Astrocyte (in vitro differentiated cells and primary cell): ENCODE results near the gene KIF15. TPM values are rescaled to one million over a fixed set of nuclear protein-coding genes. Genes with fewer than 3 reads are reported as not detected.

ENCODE experiments used
- DNase-seq: peaks from one replicate; pipeline ENCODE4 v3.0.0-alpha.2; 2010; ENCODE audit warnings: low read depth
- FAIRE-seq: peaks from 2 replicates; lab custom pipeline; 2011; peaks lifted over from hg19 to GRCh38; lab: Jason Lieb, UNC
- H2AFZ ChIP-seq: 2 replicates; pipeline ENCODE4 v1.6.0; 2012; ENCODE audit warnings: low read depth, low read length, inconsistent platforms
- H3K27ac ChIP-seq: 2 replicates; pipeline ENCODE4 v1.5.1; 2011; ENCODE audit warnings: low read depth, low read length, inconsistent platforms
- H3K27me3 ChIP-seq: 2 replicates; pipeline ENCODE4 v1.6.0; 2011; ENCODE audit warnings: low read length, inconsistent platforms; ENCODE audit not compliant: insufficient read depth
- H3K36me3 ChIP-seq: 2 replicates; pipeline ENCODE4 v1.5.1; 2011; ENCODE audit warnings: low read length, inconsistent platforms; ENCODE audit not compliant: insufficient read depth
- H3K4me1 ChIP-seq: 2 replicates; pipeline ENCODE4 v1.5.1; 2011; ENCODE audit warnings: low read length, inconsistent platforms; ENCODE audit not compliant: insufficient read depth
- H3K4me2 ChIP-seq: 2 replicates; pipeline ENCODE4 v1.6.0; 2012; ENCODE audit warnings: low read length, inconsistent platforms
- H3K4me3 ChIP-seq: 2 replicates; pipeline ENCODE4 v1.5.1; 2011; ENCODE audit warnings: low read depth, mild to moderate bottlenecking, low read length, inconsistent platforms; ENCODE audit not compliant: insufficient read depth
- H3K79me2 ChIP-seq: 2 replicates; pipeline ENCODE4 v1.6.0; 2012; ENCODE audit warnings: mild to moderate bottlenecking, low read length, inconsistent platforms; ENCODE audit not compliant: insufficient read depth
- H3K9ac ChIP-seq: 2 replicates; pipeline ENCODE4 v1.6.0; 2012; ENCODE audit warnings: mild to moderate bottlenecking, low read length, inconsistent platforms
- H3K9me3 ChIP-seq: 2 replicates; pipeline ENCODE4 v1.5.1; 2012; ENCODE audit warnings: low read depth, mild to moderate bottlenecking, low read length, inconsistent platforms; ENCODE audit not compliant: insufficient read depth
- H4K20me1 ChIP-seq: 2 replicates; pipeline ENCODE4 v1.6.0; 2012; ENCODE audit warnings: low read length, inconsistent platforms; ENCODE audit not compliant: insufficient read depth
- H3K27ac Mint-ChIP-seq: one replicate; pipeline ENCODE4 v1.8.0; 2021; ENCODE audit warnings: mild to moderate bottlenecking, mixed read lengths; ENCODE audit not compliant: unreplicated experiment
- H3K27me3 Mint-ChIP-seq: one replicate; pipeline ENCODE4 v1.8.0; 2021; ENCODE audit warnings: low read depth, mixed read lengths; ENCODE audit not compliant: unreplicated experiment
- H3K36me3 Mint-ChIP-seq: one replicate; pipeline ENCODE4 v1.8.0; 2021; ENCODE audit warnings: low read depth, mixed read lengths; ENCODE audit not compliant: unreplicated experiment
- H3K4me1 Mint-ChIP-seq: one replicate; pipeline ENCODE4 v1.8.0; 2021; ENCODE audit warnings: low read depth, mixed read lengths; ENCODE audit not compliant: unreplicated experiment
- H3K4me3 Mint-ChIP-seq: one replicate; pipeline ENCODE4 v1.8.0; 2021; ENCODE audit warnings: mild to moderate bottlenecking, moderate library complexity, mixed read lengths; ENCODE audit not compliant: unreplicated experiment
- H3K9me3 Mint-ChIP-seq: one replicate; pipeline ENCODE4 v1.8.0; 2021; ENCODE audit warnings: mild to moderate bottlenecking, mixed read lengths; ENCODE audit not compliant: unreplicated experiment
- EZH2 ChIP-seq: IDR thresholded peaks from 2 replicates; pipeline ENCODE4 v1.6.1; 2012; ENCODE audit warnings: mild to moderate bottlenecking, low read length, inconsistent platforms; ENCODE audit not compliant: insufficient read depth
- total RNA-seq: library from RNA; stranded (reverse); gene quantifications from 2 replicates; pipeline ENCODE4 v1.2.1, GENCODE V29; 2021
- TF ChIP-seq, protein P1 (sequence below): IDR thresholded peaks from 2 replicates; pipeline ENCODE4 v1.5.1; 2011; ENCODE audit warnings: low read depth, mild to moderate bottlenecking, inconsistent platforms, low read length, moderate library complexity; ENCODE audit not compliant: insufficient read depth

The KIF15 gene
- total RNA-seq, 1 donor from 2014 or later: 1.5 TPM

DNA sequence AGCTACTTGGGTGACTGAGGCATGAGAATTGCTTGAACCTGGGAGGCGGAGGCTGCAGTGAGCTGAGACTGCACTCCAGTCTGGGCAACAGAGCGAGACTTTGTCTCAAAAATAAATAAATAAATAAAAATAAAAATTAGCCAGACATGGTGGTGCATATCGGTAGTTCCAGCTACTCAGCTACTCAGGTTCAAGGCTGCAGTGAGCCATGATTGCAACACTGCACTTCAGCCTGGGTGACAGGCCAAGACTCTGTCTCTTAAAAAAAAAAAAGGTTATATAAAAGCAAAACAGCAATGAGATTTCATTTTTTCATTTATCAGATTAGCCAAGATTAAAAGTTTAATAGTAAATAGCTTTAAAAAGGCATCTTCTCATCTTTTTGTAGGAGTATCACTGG is 115.7 kb downstream of the KIF15 start:
- Histone ChIP-seq H3K79me2 (no peaks in the 10 kb centered on the region), H3K4me2 (no peak overlapping the region), H3K4me1 (no peaks in the 10 kb centered on the region), H3K9ac (no peak overlapping the region), H2AFZ (no peak overlapping the region), H3K36me3 (no peaks in the 10 kb centered on the region), H3K27ac (no peak overlapping the region), H4K20me1 (no peaks in the 10 kb centered on the region), H3K9me3 (no peaks in the 10 kb centered on the region), H3K4me3 (no peak overlapping the region), H3K27me3 (no peaks in the 10 kb centered on the region)
- no peak for TF ChIP-seq EZH2
- TF ChIP-seq, protein P1, sequence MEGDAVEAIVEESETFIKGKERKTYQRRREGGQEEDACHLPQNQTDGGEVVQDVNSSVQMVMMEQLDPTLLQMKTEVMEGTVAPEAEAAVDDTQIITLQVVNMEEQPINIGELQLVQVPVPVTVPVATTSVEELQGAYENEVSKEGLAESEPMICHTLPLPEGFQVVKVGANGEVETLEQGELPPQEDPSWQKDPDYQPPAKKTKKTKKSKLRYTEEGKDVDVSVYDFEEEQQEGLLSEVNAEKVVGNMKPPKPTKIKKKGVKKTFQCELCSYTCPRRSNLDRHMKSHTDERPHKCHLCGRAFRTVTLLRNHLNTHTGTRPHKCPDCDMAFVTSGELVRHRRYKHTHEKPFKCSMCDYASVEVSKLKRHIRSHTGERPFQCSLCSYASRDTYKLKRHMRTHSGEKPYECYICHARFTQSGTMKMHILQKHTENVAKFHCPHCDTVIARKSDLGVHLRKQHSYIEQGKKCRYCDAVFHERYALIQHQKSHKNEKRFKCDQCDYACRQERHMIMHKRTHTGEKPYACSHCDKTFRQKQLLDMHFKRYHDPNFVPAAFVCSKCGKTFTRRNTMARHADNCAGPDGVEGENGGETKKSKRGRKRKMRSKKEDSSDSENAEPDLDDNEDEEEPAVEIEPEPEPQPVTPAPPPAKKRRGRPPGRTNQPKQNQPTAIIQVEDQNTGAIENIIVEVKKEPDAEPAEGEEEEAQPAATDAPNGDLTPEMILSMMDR: no peak
- DNase-seq (no peak), FAIRE-seq (no peak)
- H3K27me3 Mint-ChIP-seq: no peaks in the 10 kb centered on the region
- H3K9me3 Mint-ChIP-seq: no peaks in the 10 kb centered on the region
- peaks cover 2% of the 10 kb centered on the region for H3K4me1 Mint-ChIP-seq
- H3K36me3 Mint-ChIP-seq: peaks cover 4% of the 10 kb centered on the region
- H3K27ac Mint-ChIP-seq: no peak overlapping the region
- no peak overlapping the region for H3K4me3 Mint-ChIP-seq

- no peaks in the 10 kb centered on the region for H3K79me2 ChIP-seq
- Mint-ChIP-seq H3K4me3 (no peak overlapping the region), H3K27me3 (no peaks in the 10 kb centered on the region), H3K27ac (no peak overlapping the region), H3K36me3 (no peaks in the 10 kb centered on the region), H3K4me1 (peaks cover 18% of the 10 kb centered on the region), H3K9me3 (no peaks in the 10 kb centered on the region)
- H3K4me1 ChIP-seq: peaks cover 18% of the 10 kb centered on the region
- no peak overlapping the region for H3K27ac ChIP-seq
- no peaks in the 10 kb centered on the region for H4K20me1 ChIP-seq
- no peak overlapping the region for H2AFZ ChIP-seq
- FAIRE-seq: no peak
- DNase-seq: no peak
- TF ChIP-seq, protein P1: no peak
- TF ChIP-seq EZH2: no peak
- no peaks in the 10 kb centered on the region for H3K36me3 ChIP-seq
- no peaks in the 10 kb centered on the region for H3K9me3 ChIP-seq
- no peak overlapping the region for H3K9ac ChIP-seq
- H3K4me3 ChIP-seq: no peak overlapping the region
- H3K4me2 ChIP-seq: no peak overlapping the region
- H3K27me3 ChIP-seq: no peaks in the 10 kb centered on the region
These were observed 118.7 kb downstream of the KIF15 start for GRCh38 chr3:44880284-44880683.

DNA sequence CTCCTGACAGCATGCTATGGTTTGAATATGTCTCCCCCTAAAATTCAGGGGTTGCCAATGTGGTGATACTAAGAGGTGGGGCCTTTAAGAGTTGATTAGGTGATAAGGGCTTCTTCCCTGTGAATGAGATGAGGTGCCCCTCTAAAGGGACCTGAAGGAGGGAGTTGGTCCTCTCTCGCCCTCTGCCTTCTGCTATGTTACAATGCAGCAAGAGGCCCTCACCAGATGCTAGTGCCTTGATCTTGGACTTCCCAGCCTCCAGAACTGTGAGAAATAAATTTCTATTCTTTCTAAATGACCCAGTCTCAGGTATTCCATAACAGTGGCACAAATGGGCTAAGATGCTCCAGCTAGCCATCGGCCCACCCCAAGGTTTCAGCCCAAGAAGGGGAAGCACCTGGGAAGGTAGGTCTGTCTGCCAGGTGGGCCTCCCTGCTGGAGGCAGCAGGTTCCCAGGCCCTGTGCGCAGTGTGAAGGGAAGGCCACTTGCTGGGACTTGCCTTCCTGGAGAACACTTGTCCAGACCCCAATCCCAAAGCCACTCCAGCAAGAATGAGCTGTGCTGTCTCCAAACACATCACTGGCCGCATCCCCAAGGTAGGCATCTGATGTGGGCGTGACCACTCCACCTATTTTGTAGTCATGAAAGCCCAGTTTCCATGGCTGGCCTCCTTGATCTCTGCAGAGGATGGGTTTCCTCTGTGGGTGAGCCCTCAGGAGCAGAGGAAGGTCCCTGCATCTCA is 121.8 kb downstream of the KIF15 start:
- peak overlapping the region; percentile 93 for H3K27ac ChIP-seq
- no peak for DNase-seq
- no peaks in the 10 kb centered on the region for H3K36me3 ChIP-seq
- peak overlapping the region; percentile 14 for H3K4me3 ChIP-seq
- peak overlapping the region; percentile 79 for H3K4me2 ChIP-seq
- no peak overlapping the region for H3K4me3 Mint-ChIP-seq
- peaks cover 25% of the 10 kb centered on the region for H3K4me1 Mint-ChIP-seq
- no peaks in the 10 kb centered on the region for H3K27me3 ChIP-seq
- H3K9me3 Mint-ChIP-seq: no peaks in the 10 kb centered on the region
- H3K27ac Mint-ChIP-seq: peak overlapping the region; percentile 79
- no peaks in the 10 kb centered on the region for H3K9me3 ChIP-seq
- peak overlapping the region; percentile 75 for H3K9ac ChIP-seq
- peak overlapping the region; percentile 61 for H2AFZ ChIP-seq
- H3K79me2 ChIP-seq: no peaks in the 10 kb centered on the region
- peaks cover 34% of the 10 kb centered on the region for H3K4me1 ChIP-seq
- H4K20me1 ChIP-seq: no peaks in the 10 kb centered on the region
- no peak for FAIRE-seq
- no peaks in the 10 kb centered on the region for H3K27me3 Mint-ChIP-seq
- no peaks in the 10 kb centered on the region for H3K36me3 Mint-ChIP-seq
- no peak for TF ChIP-seq EZH2
- TF ChIP-seq, protein P1: peak; percentile 5
